Measurements from ENCODE around the gene MTIF2. TPM values are rescaled to one million over a fixed set of nuclear protein-coding genes. Genes with fewer than 3 reads are reported as not detected.

The MTIF2 gene
- total and polyA plus RNA-seq, 2 donors (not counting 3 experiments of a cell fraction or from before 2014, with no cell fraction given) = 9.3 to 26.9 TPM

- Histone ChIP-seq H3K36me3 (ENCODE audit: control insufficient read depth in 2 of 2, extremely low read depth in 1 of 2, insufficient read depth in 2 of 2, low read length in 2 of 2) (no peaks in the 10 kb centered on the region), H3K9ac (replicated peaks; ENCODE audit: extremely low read depth, insufficient read depth, low read length) (no peak overlapping the region), H3K79me2 (ENCODE audit: control insufficient read depth, insufficient read depth, low read length) (no peaks in the 10 kb centered on the region), H3K4me3 (replicated peaks in 1 of 3; ENCODE audit: insufficient read depth in 1 of 3, low read depth in 1 of 3, low read length in 3 of 3) (no peak overlapping the region), H3K27me3 (ENCODE audit: control insufficient read depth in 2 of 2, insufficient read depth in 2 of 2, low read length in 2 of 2) (no peaks in the 10 kb centered on the region), H3K9me3 (replicated peaks; ENCODE audit: control insufficient read depth, insufficient read depth, low read length) (no peaks in the 10 kb centered on the region), H3K27ac (ENCODE audit: insufficient read depth, low read depth, low read length) (no peak overlapping the region), H3K4me2 (ENCODE audit: insufficient read depth, low read length) (no peak overlapping the region), H4K20me1 (replicated peaks; ENCODE audit: control insufficient read depth, extremely low read depth, insufficient read depth, low read length) (no peaks in the 10 kb centered on the region), H2AFZ (ENCODE audit: low read depth, low read length) (no peak overlapping the region), H3K4me1 (ENCODE audit: control insufficient read depth, extremely low read depth, insufficient read depth, low read length) (no peaks in the 10 kb centered on the region), H3K9me1 (replicated peaks; ENCODE audit: control insufficient read depth, extremely low read depth, insufficient read depth, low read length) (no peaks in the 10 kb centered on the region)
- intact Hi-C loops (cut with micrococcal nuclease) = no loop called here
- dilution Hi-C loops (cut with MboI; ENCODE audit: extremely low pct_ligation_motif_present, low sequenced_read_pairs) = no loop called here
- ChIA-PET POLR2A (no interaction called here), CTCF (no interaction called here)
- DNase-seq (ENCODE audit: low read depth, low spot score) = no peak
- no peak for TF ChIP-seq EZH2 (IDR thresholded peaks at IDR 0.05; ENCODE audit: borderline replicate concordance, low read depth, low read length, severe bottlenecking)
- no peak for TF ChIP-seq FOS (IDR thresholded peaks at IDR 0.05; ENCODE audit: borderline replicate concordance, insufficient read depth, low read length)
- no TSS peak for BruUV-seq (replicated peaks)
- FAIRE-seq = no peak
Observed at GRCh38 chr2:55213822-55214221, 55.2 kb downstream of the MTIF2 start.

GRCh38 chr2:55204950-55205349 is 64.1 kb downstream of the MTIF2 start:
- TF ChIP-seq JUN (IDR thresholded peaks at IDR 0.05; ENCODE audit: borderline replicate concordance, insufficient read depth, insufficient read length, low read depth) (no peak), FOS (IDR thresholded peaks at IDR 0.05; ENCODE audit: borderline replicate concordance, insufficient read depth, low read length) (no peak), CTCF (IDR thresholded peaks at IDR 0.05; ENCODE audit: extremely low read depth in 1 of 2, insufficient read depth in 1 of 2, low read depth in 1 of 2, low read length in 2 of 2) (no peak), EZH2 (IDR thresholded peaks at IDR 0.05; ENCODE audit: borderline replicate concordance, low read depth, low read length, severe bottlenecking) (no peak), POLR2AphosphoS5 (IDR thresholded peaks at IDR 0.05; ENCODE audit: insufficient read depth, low read depth, low read length) (no peak)
- Histone ChIP-seq H3K4me3 (replicated peaks in 1 of 3; ENCODE audit: insufficient read depth in 1 of 3, low read depth in 1 of 3, low read length in 3 of 3) (no peak overlapping the region), H3K27me3 (ENCODE audit: control insufficient read depth in 2 of 2, insufficient read depth in 2 of 2, low read length in 2 of 2) (no peaks in the 10 kb centered on the region), H3K9me3 (replicated peaks; ENCODE audit: control insufficient read depth, insufficient read depth, low read length) (no peaks in the 10 kb centered on the region), H4K20me1 (replicated peaks; ENCODE audit: control insufficient read depth, extremely low read depth, insufficient read depth, low read length) (no peaks in the 10 kb centered on the region), H3K4me2 (ENCODE audit: insufficient read depth, low read length) (no peak overlapping the region), H2AFZ (ENCODE audit: low read depth, low read length) (no peak overlapping the region), H3K9ac (replicated peaks; ENCODE audit: extremely low read depth, insufficient read depth, low read length) (no peak overlapping the region), H3K27ac (ENCODE audit: insufficient read depth, low read depth, low read length) (no peak overlapping the region), H3K4me1 (ENCODE audit: control insufficient read depth, extremely low read depth, insufficient read depth, low read length) (no peaks in the 10 kb centered on the region), H3K36me3 (ENCODE audit: control insufficient read depth in 2 of 2, extremely low read depth in 1 of 2, insufficient read depth in 2 of 2, low read length in 2 of 2) (no peaks in the 10 kb centered on the region), H3K79me2 (ENCODE audit: control insufficient read depth, insufficient read depth, low read length) (no peaks in the 10 kb centered on the region), H3K9me1 (replicated peaks; ENCODE audit: control insufficient read depth, extremely low read depth, insufficient read depth, low read length) (no peaks in the 10 kb centered on the region)
- dilution Hi-C loops (cut with MboI; ENCODE audit: extremely low pct_ligation_motif_present, low sequenced_read_pairs) = no loop called here
- no TSS peak for BruUV-seq (replicated peaks)
- FAIRE-seq (no peak), DNase-seq (ENCODE audit: low read depth, low spot score) (no peak)
- POLR2A ChIA-PET = no interaction called here
- CTCF ChIA-PET = no interaction called here
- intact Hi-C loops (cut with micrococcal nuclease) = no loop called here
